H7 (cell line): Measurements from ENCODE around the gene CACNB1. TPM values are rescaled to one million over a fixed set of nuclear protein-coding genes. Genes with fewer than 3 reads are reported as not detected.
A peak's percentile ranks its signal among the peaks of the same experiment; 100 is the strongest.

Source experiments
- DNase-seq: peaks from one replicate; pipeline ENCODE4 v3.0.0; 2012
- H3K27me3 ChIP-seq: 2 replicates; pipeline ENCODE4 v1.6.0; 2011; ENCODE audit warnings: mild to moderate bottlenecking, low read length; ENCODE audit not compliant: control insufficient read depth, insufficient read depth
- H3K36me3 ChIP-seq: replicated peaks from 2 replicates; pipeline ENCODE4 v1.5.1; 2011; ENCODE audit warnings: low read length; ENCODE audit not compliant: control insufficient read depth, insufficient read depth
- H3K4me3 ChIP-seq: 2 replicates; pipeline ENCODE4 v1.5.1; 2011; ENCODE audit warnings: low read depth, mild to moderate bottlenecking, control low read depth, low read length, moderate library complexity; ENCODE audit not compliant: insufficient read depth
- total RNA-seq: library from RNA; depleted of rRNA; stranded (reverse); fragments of >200 nt; shearing (Covaris generic); gene quantifications from 2 replicates; pipeline ENCODE4 v1.2.3, GENCODE V29; 2014

CACNB1 gene
- total RNA-seq, 1 experiment from 2014 or later: 3.8 TPM

DNA sequence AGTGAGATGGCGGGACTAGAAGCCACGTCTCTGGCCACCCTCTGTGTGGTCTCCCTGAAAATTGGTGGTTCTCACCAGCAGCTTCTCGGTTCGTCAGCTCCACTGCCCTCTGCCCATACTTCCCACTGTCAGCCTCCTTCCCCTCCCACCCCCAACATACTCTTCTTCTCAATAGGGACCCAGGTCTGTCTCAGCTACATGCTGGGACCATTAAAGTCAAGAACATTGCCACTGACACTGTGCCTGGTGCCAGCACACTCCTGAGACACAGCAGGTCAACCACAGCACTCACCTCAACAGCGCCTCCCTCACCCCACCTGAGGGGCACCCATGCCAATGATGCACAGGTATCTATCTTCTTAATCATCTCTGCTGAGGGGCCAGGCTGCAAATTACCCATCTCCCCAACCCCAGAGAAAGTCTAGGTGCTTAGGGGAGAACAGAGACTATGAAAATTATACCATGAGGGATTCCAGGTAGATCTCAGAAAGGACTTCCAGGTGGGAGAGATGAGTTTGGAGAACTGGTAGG is 47.3 kb downstream of the CACNB1 start:
- no peak for DNase-seq
- Histone ChIP-seq H3K36me3 (no peaks in the 10 kb centered on the region), H3K4me3 (no peak overlapping the region; the same call in 1 of the 2 replicates), H3K27me3 (peaks cover 30% of the 10 kb centered on the region)

DNA sequence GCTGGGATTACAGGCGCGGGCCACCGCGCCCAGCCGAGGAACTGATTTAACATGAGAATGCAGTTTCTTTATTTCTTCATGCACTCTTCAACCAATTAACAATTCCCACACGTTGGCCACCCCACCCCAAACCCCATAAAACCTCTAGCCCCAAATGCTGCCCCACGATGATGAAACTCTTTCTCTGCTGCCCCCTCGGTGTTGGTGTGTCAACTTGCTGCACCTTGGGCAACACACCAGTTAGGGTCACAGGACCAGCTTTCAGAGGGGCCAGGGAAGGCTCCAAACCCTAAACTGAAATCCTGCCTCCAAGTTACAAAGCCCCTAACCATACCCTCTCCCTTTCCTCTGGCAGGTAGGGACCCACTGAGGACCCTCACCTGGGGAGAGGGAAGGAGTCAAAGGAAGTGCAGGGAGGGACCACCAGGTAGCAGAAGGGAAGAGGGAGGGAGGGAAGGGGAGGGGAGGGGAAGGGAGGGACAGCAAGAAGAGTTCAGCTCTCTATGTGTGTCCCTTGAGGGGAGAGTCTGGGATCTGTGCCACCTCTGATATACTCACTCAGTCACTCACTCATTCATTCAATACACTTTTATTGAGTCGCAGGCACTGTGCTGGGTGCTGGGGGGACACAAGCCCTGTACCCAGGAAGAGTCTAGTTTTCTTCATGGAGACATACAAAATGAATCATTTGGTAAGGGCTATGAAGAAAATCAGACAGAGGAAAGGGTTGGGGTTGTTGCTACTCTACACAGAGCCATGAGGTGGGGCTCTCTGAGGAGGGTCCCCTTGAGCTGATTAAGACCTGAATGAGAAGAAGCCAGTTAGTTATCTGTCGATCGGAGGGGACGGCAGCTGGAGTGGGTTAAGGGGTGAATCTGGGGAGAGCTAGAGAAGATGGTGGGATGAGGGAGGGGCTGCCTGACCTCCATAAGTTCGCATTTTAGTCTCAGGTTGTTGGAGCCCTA is 50.0 kb downstream of the CACNB1 start:
- no peaks in the 10 kb centered on the region for H3K36me3 ChIP-seq

GRCh38 chr17:39146273-39146672 is 51.2 kb downstream of the CACNB1 start:
- DNase-seq: no peak
- Histone ChIP-seq H3K36me3 (no peaks in the 10 kb centered on the region), H3K4me3 (no peak overlapping the region), H3K27me3 (peaks cover 21% of the 10 kb centered on the region)

More for the DNA sequence above, 50.0 kb downstream of the CACNB1 start:
- Histone ChIP-seq H3K27me3 (peaks cover 30% of the 10 kb centered on the region), H3K4me3 (no peak overlapping the region)
- DNase-seq: peak; percentile 54

- Histone ChIP-seq H3K4me3 (no peak overlapping the region), H3K36me3 (no peaks in the 10 kb centered on the region), H3K27me3 (peaks cover 9% of the 10 kb centered on the region)
- DNase-seq: peak; percentile 30
Measured at GRCh38 chr17:39145143-39145542, 52.3 kb downstream of the CACNB1 start.

DNA sequence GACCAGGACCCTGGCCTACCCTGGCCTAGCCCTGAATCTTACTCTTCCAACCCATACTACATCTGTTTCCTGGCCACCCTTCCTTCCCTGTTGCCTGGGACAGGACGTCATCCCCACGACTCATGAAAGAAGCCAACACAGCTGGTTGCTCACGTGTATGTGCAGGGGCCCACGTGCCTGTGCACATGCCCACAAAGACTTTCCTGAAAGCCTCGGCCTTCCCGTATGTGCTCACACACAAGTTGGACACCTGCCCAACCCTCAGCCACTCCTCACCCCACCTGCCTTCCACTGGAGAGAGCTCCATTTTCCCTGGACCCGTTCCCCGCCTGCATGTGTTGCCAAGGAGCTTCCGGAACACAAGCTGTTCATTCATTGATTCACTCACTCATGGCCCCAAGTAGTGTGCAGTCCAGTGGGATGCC is 53.0 kb downstream of the CACNB1 start:
- Histone ChIP-seq H3K27me3 (peaks cover 4% of the 10 kb centered on the region), H3K4me3 (no peak overlapping the region)
- peak; percentile 20 for DNase-seq

GRCh38 chr17:39143552-39144093 is 53.8 kb downstream of the CACNB1 start:
- Histone ChIP-seq H3K4me3 (no peak overlapping the region), H3K27me3 (no peaks in the 10 kb centered on the region)

More for the DNA sequence above, 53.0 kb downstream of the CACNB1 start:
- H3K36me3 ChIP-seq: no peaks in the 10 kb centered on the region

GRCh38 chr17:39141915-39142664 is 55.4 kb downstream of the CACNB1 start:
- Histone ChIP-seq H3K27me3 (no peaks in the 10 kb centered on the region), H3K4me3 (no peak overlapping the region), H3K36me3 (no peaks in the 10 kb centered on the region)
- DNase-seq: no peak

More at GRCh38 chr17:39143552-39144093, 53.8 kb downstream of the CACNB1 start:
- no peak for DNase-seq
- H3K36me3 ChIP-seq: no peaks in the 10 kb centered on the region

DNA sequence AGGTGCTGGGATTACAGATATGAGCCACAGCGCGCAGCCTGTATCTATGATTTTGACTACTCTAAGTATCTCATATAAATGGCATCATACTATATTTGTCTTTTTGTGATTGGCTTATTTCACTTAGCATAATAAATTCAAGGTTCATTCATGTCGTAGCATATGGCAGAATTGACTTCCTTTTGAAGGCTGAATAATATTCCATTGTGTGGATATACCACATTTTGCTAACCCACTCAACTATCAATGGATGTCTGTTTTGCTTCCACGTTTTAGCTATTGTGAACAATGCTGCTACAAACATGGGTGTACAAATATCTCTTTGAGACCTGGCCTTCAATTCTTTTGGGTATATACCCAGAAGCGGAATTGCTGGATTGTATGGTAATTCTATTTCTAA is 56.2 kb downstream of the CACNB1 start:
- Histone ChIP-seq H3K36me3 (no peaks in the 10 kb centered on the region), H3K4me3 (no peak overlapping the region), H3K27me3 (no peaks in the 10 kb centered on the region)
- DNase-seq: no peak

GRCh38 chr17:39139561-39139960 is 57.9 kb downstream of the CACNB1 start:
- H3K27me3 ChIP-seq: no peaks in the 10 kb centered on the region
- no peak overlapping the region for H3K4me3 ChIP-seq
- no peak for DNase-seq
- no peaks in the 10 kb centered on the region for H3K36me3 ChIP-seq

GRCh38 chr17:39139161-39139511 is 58.3 kb downstream of the CACNB1 start:
- no peaks in the 10 kb centered on the region for H3K36me3 ChIP-seq
- no peaks in the 10 kb centered on the region for H3K27me3 ChIP-seq
- H3K4me3 ChIP-seq: no peak overlapping the region
- DNase-seq: no peak

- no peaks in the 10 kb centered on the region for H3K27me3 ChIP-seq
- no peaks in the 10 kb centered on the region for H3K36me3 ChIP-seq
- DNase-seq: no peak
- no peak overlapping the region for H3K4me3 ChIP-seq
Measured at GRCh38 chr17:39138431-39139160, 58.9 kb downstream of the CACNB1 start.

DNA sequence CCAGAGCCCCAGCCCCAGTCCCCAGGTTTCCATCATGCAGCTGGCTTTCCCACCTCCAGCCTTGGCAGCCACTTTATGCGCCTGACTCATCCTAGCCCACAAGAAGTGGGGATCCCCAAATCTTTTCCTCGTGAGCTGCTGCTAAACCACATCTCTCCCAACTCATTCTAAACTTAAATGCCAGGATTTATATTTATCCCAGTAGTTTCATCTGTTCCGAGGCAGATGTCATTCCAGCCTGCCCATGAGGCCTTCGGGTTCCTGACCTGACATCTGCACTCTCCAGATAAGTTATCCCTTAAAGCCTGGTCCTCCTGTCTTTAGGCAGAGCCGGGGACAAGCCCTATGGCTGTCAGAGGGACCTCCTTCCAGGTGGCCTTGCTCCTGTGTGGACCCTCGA is 62.6 kb downstream of the CACNB1 start:
- H3K27me3 ChIP-seq: no peaks in the 10 kb centered on the region
- no peaks in the 10 kb centered on the region for H3K36me3 ChIP-seq
- H3K4me3 ChIP-seq: no peak overlapping the region
- no peak for DNase-seq

DNA sequence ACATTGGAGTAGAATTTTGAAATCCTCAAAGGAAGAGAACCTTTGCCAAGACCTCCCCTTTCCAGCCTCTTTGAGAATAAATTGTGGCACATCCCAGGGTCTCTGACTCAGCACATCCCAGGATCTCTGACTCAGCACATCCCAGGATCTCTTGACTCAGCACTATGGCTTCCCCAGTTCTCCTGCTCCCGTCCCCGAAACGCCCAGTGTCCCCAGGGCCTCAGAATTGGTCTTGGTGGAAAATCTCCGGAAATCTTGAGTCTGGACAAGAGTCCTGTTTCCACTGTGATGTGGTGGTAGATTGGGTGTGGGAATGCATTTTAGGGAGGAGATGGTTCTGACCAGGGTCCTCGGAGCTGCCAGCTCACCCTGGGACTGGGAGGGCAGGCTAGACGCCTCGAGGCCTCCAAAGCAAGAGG is 65.3 kb downstream of the CACNB1 start:
- Histone ChIP-seq H3K4me3 (no peak overlapping the region), H3K36me3 (no peaks in the 10 kb centered on the region), H3K27me3 (no peaks in the 10 kb centered on the region)
- DNase-seq: peak; percentile 63

- no peak for DNase-seq
- no peaks in the 10 kb centered on the region for H3K36me3 ChIP-seq
- H3K27me3 ChIP-seq: no peaks in the 10 kb centered on the region
- H3K4me3 ChIP-seq: no peak overlapping the region
Measured at GRCh38 chr17:39131616-39132015, 65.9 kb downstream of the CACNB1 start.
